ENCODE data around the gene FLOT1. TPM values are rescaled to one million over a fixed set of nuclear protein-coding genes. Genes with fewer than 3 reads are reported as not detected.

The FLOT1 gene
- total and polyA plus RNA-seq, 2 of the 13 experiments (the other 11 are each of a cell fraction or from before 2014, with no cell fraction given), result 82.3 to 130 TPM

DNA sequence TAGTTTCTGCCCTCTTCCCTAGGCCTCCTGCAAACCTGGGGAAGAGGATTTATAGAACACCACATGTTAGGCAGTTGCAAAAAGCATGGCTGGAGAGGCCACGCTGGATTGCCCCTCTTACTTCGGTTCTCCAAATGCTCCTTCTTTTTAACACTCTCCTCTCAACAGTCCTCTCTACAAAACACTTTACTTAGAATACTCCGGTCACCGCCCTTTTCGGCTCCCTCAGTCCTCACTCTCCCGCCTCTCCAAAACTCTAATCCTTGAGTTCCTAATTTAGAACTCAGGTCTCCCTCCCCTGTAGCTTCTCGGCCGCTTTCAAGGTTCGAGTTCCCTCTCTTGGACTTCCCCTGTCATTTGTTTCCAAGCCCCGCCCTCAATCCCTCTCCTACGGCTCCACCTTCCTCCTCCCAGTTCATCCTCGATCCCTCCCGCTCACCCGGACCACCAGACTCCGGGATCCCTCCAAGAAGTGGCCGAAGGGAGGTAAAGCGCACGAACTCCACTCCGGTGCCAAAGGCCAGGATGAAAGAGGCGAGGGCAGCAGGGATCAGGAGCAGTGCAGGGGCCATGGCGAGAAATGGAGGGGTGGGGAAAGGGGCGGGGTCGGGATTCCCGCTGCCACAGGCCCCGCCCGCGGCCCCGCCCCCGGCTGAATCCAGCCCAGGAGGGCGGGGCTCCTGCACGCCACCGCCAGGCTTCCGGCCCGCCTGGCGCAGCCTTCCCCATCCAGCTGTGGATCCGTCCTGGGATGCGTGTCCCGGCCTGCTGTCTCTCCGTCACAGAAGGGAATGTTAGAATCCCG is 51.9 kb downstream of the FLOT1 start, which contains the start of gene NRM (continued):
- peak; percentile 58; the same call in 1 of the 2 replicates for TF ChIP-seq ZGPAT (CRISPR knock-in tag; IDR thresholded peaks at IDR 0.05)
- TF ChIP-seq RNF2 (conservative IDR thresholded peaks at IDR 0.05; ENCODE audit: low read depth), result 0 out of 2 replicates have a peak, but pooled peaks have one; percentile 0
- 0 out of 2 replicates have a peak, but pooled peaks have one; percentile 13 for TF ChIP-seq ZNF430 (CRISPR knock-in tag; IDR thresholded peaks at IDR 0.05)
- TF ChIP-seq ZBTB38 (CRISPR knock-in tag; IDR thresholded peaks at IDR 0.05), result peak; percentile 38; the same call in 1 of the 2 replicates
- 0 out of 2 replicates have a peak, but pooled peaks have one; percentile 33 for TF ChIP-seq ZNF264 (CRISPR knock-in tag; IDR thresholded peaks at IDR 0.05)
- TF ChIP-seq, protein P1, sequence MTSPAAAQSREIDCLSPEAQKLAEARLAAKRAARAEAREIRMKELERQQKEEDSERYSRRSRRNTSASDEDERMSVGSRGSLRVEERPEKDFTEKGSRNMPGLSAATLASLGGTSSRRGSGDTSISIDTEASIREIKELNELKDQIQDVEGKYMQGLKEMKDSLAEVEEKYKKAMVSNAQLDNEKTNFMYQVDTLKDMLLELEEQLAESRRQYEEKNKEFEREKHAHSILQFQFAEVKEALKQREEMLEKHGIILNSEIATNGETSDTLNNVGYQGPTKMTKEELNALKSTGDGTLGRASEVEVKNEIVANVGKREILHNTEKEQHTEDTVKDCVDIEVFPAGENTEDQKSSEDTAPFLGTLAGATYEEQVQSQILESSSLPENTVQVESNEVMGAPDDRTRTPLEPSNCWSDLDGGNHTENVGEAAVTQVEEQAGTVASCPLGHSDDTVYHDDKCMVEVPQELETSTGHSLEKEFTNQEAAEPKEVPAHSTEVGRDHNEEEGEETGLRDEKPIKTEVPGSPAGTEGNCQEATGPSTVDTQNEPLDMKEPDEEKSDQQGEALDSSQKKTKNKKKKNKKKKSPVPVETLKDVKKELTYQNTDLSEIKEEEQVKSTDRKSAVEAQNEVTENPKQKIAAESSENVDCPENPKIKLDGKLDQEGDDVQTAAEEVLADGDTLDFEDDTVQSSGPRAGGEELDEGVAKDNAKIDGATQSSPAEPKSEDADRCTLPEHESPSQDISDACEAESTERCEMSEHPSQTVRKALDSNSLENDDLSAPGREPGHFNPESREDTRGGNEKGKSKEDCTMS (CRISPR knock-in tag; conservative IDR thresholded peaks at IDR 0.05), result no peak
- TF ChIP-seq ZFP36 (IDR thresholded peaks at IDR 0.05; ENCODE audit: borderline replicate concordance, low read depth, low read length, partially characterized antibody), result no peak
- no peak for TF ChIP-seq MAFK (conservative IDR thresholded peaks at IDR 0.05 in 1 of 2, IDR thresholded peaks at IDR 0.05 in 1 of 2; ENCODE audit: low read length in 2 of 2)
- no peak for TF ChIP-seq SOX13 (IDR thresholded peaks at IDR 0.05)
- TF ChIP-seq SOX13 (CRISPR knock-in tag; conservative IDR thresholded peaks at IDR 0.05 in 1 of 2, IDR thresholded peaks at IDR 0.05 in 1 of 2), result peak in 1 of 2 experiments; percentile 15; a peak in 1 of 4 replicates
- TF ChIP-seq ZSCAN31 (CRISPR knock-in tag; IDR thresholded peaks at IDR 0.05; ENCODE audit: low read depth), result no peak
- no peak for TF ChIP-seq ZNF570 (CRISPR knock-in tag; IDR thresholded peaks at IDR 0.05; ENCODE audit: borderline replicate concordance)
- TF ChIP-seq, protein P2, sequence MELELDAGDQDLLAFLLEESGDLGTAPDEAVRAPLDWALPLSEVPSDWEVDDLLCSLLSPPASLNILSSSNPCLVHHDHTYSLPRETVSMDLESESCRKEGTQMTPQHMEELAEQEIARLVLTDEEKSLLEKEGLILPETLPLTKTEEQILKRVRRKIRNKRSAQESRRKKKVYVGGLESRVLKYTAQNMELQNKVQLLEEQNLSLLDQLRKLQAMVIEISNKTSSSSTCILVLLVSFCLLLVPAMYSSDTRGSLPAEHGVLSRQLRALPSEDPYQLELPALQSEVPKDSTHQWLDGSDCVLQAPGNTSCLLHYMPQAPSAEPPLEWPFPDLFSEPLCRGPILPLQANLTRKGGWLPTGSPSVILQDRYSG (CRISPR knock-in tag; IDR thresholded peaks at IDR 0.05), result 0 out of 2 replicates have a peak, but pooled peaks have one; percentile 57
- TF ChIP-seq BORCS8-MEF2B (CRISPR knock-in tag; IDR thresholded peaks at IDR 0.05), result peak; percentile 57; the same call in 1 of the 2 replicates
- TF ChIP-seq ZNF777 (CRISPR knock-in tag; IDR thresholded peaks at IDR 0.05), result peak; percentile 48
- TF ChIP-seq KLF12 (CRISPR knock-in tag; IDR thresholded peaks at IDR 0.05; ENCODE audit: borderline replicate concordance), result 0 out of 2 replicates have a peak, but pooled peaks have one; percentile 47
- TF ChIP-seq, protein P3, sequence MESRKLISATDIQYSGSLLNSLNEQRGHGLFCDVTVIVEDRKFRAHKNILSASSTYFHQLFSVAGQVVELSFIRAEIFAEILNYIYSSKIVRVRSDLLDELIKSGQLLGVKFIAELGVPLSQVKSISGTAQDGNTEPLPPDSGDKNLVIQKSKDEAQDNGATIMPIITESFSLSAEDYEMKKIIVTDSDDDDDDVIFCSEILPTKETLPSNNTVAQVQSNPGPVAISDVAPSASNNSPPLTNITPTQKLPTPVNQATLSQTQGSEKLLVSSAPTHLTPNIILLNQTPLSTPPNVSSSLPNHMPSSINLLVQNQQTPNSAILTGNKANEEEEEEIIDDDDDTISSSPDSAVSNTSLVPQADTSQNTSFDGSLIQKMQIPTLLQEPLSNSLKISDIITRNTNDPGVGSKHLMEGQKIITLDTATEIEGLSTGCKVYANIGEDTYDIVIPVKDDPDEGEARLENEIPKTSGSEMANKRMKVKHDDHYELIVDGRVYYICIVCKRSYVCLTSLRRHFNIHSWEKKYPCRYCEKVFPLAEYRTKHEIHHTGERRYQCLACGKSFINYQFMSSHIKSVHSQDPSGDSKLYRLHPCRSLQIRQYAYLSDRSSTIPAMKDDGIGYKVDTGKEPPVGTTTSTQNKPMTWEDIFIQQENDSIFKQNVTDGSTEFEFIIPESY (CRISPR knock-in tag; IDR thresholded peaks at IDR 0.05), result no peak; the same call in 1 of the 2 replicates
- peak; percentile 95 for TF ChIP-seq SP4 (CRISPR knock-in tag; IDR thresholded peaks at IDR 0.05)
- no peak for TF ChIP-seq SNAI1 (CRISPR knock-in tag; IDR thresholded peaks at IDR 0.05; ENCODE audit: borderline replicate concordance)
- no peak for TF ChIP-seq ZNF326 (CRISPR knock-in tag; IDR thresholded peaks at IDR 0.05; ENCODE audit: borderline replicate concordance)
- TF ChIP-seq MEIS2 (CRISPR knock-in tag; IDR thresholded peaks at IDR 0.05), result peak; percentile 48; the same call in 1 of the 2 replicates
- TF ChIP-seq GFI1 (CRISPR knock-in tag; IDR thresholded peaks at IDR 0.05; ENCODE audit: borderline replicate concordance), result no peak
- TF ChIP-seq HNRNPL (IDR thresholded peaks at IDR 0.05; ENCODE audit: low read depth, low read length), result no peak
